Fibroblast of lung (primary cell): ENCODE data around the gene KCTD20. TPM values are rescaled to one million over a fixed set of nuclear protein-coding genes. Genes with fewer than 3 reads are reported as not detected.

Source experiments
- DNase-seq, 2 donors: peaks; one replicate each; pipeline versions ENCODE4 v3.0.0 to v3.0.0-alpha.2; 2010; ENCODE audit warnings: low read depth in 2 of 2
- H2AFZ ChIP-seq: 2 replicates; pipeline ENCODE4 v1.5.1; 2012; ENCODE audit warnings: low read length, control low read depth, inconsistent platforms
- H3K27ac ChIP-seq: 2 replicates; pipeline ENCODE4 v1.5.1; 2011; ENCODE audit warnings: low read length, control low read depth; ENCODE audit not compliant: insufficient read depth
- H3K27me3 ChIP-seq: 2 replicates; pipeline ENCODE4 v1.5.1; 2011; ENCODE audit warnings: mild to moderate bottlenecking, low read length; ENCODE audit not compliant: control insufficient read depth, insufficient read depth
- H3K36me3 ChIP-seq: 2 replicates; pipeline ENCODE4 v1.5.1; 2011; ENCODE audit warnings: low read length; ENCODE audit not compliant: control insufficient read depth, insufficient read depth
- H3K4me1 ChIP-seq: 2 replicates; pipeline ENCODE4 v1.5.1; 2011; ENCODE audit warnings: low read length; ENCODE audit not compliant: control insufficient read depth, insufficient read depth; ENCODE audit errors: extremely low read depth
- H3K4me2 ChIP-seq: 2 replicates; pipeline ENCODE4 v1.5.1; 2011; ENCODE audit warnings: low read length, control low read depth; ENCODE audit not compliant: insufficient read depth; ENCODE audit errors: extremely low read depth
- H3K4me3 ChIP-seq, 4 experiments: fragments of 200-600 bp in 1 of 4; sonication (generic) in 1 of 4; replicated peaks in 1 of 4; 2 replicates each; pipeline ENCODE4 v1.5.1; 2011 to 2016; ENCODE audit warnings: low read length in 4 of 4, low read depth in 3 of 4, mild to moderate bottlenecking in 3 of 4, control low read depth in 2 of 4, inconsistent platforms in 1 of 4, mixed read lengths in 1 of 4; ENCODE audit not compliant: insufficient read depth in 1 of 4; ENCODE audit errors: control extremely low read depth in 1 of 4
- H3K79me2 ChIP-seq: 2 replicates; pipeline ENCODE4 v1.5.1; 2012; ENCODE audit warnings: mild to moderate bottlenecking, low read length, inconsistent platforms; ENCODE audit not compliant: control insufficient read depth, insufficient read depth
- H3K9ac ChIP-seq: 2 replicates; pipeline ENCODE4 v1.5.1; 2011; ENCODE audit warnings: mild to moderate bottlenecking, low read length, control low read depth; ENCODE audit not compliant: insufficient read depth
- H3K9me3 ChIP-seq: 2 replicates; pipeline ENCODE4 v1.5.1; 2012; ENCODE audit warnings: low read depth, low read length; ENCODE audit not compliant: control insufficient read depth, insufficient read depth
- H4K20me1 ChIP-seq: 2 replicates; pipeline ENCODE4 v1.5.1; 2011; ENCODE audit warnings: low read length; ENCODE audit not compliant: control insufficient read depth, insufficient read depth; ENCODE audit errors: extremely low read depth
- CTCF ChIP-seq, 2 donors: IDR thresholded peaks in 1 of 2; conservative IDR thresholded peaks in 1 of 2; 1 replicate in 1 of 2; 2 replicates in 1 of 2; pipeline ENCODE4 v1.5.1; 2011 to 2012; ENCODE audit warnings: low read length in 2 of 2, control low read depth in 1 of 2, inconsistent platforms in 1 of 2, low read depth in 1 of 2, mild to moderate bottlenecking in 1 of 2
- EZH2 ChIP-seq: IDR thresholded peaks from 2 replicates; pipeline ENCODE4 v1.5.1; 2012; ENCODE audit warnings: low read length, control low read depth, mild to moderate bottlenecking; ENCODE audit errors: missing control alignments
- polyA plus RNA-seq, 2 donors: library from polyadenylated mRNA; depleted of rRNA in 1 of 2; stranded (reverse) in 1 of 2; unstranded in 1 of 2; fragments of >200 nt; gene quantifications; 2 replicates each; pipeline ENCODE4 v1.2.1, GENCODE V29; 2011 to 2012; ENCODE audit warnings: missing spikeins in 1 of 2
- total RNA-seq: library from RNA; depleted of rRNA; stranded (reverse); fragments of >200 nt; gene quantifications from 2 replicates; pipeline ENCODE4 v1.2.1, GENCODE V29; 2014

The KCTD20 gene
- total and polyA plus RNA-seq, 2 donors (not counting 1 experiment from before 2014, with no cell fraction given) = 39.6 to 87.4 TPM

GRCh38 chr6:36508532-36508931 is 65.7 kb downstream of the KCTD20 start:
- Histone ChIP-seq H3K9me3 (no peaks in the 10 kb centered on the region), H3K36me3 (peaks cover 8% of the 10 kb centered on the region)

GRCh38 chr6:36510365-36510764 is 67.6 kb downstream of the KCTD20 start:
- H3K4me2 ChIP-seq = no peak overlapping the region
- no peaks in the 10 kb centered on the region for H3K79me2 ChIP-seq
- no peak for TF ChIP-seq EZH2
- no peaks in the 10 kb centered on the region for H3K4me1 ChIP-seq
- H3K27me3 ChIP-seq = no peaks in the 10 kb centered on the region
- peaks cover 9% of the 10 kb centered on the region for H3K36me3 ChIP-seq
- no peak for DNase-seq
- H2AFZ ChIP-seq = no peak overlapping the region
- H3K27ac ChIP-seq = no peak overlapping the region
- H3K4me3 ChIP-seq = no peak overlapping the region
- no peaks in the 10 kb centered on the region for H3K9me3 ChIP-seq
- no peak overlapping the region for H3K9ac ChIP-seq
- H4K20me1 ChIP-seq = no peaks in the 10 kb centered on the region

More at GRCh38 chr6:36508532-36508931, 65.7 kb downstream of the KCTD20 start:
- TF ChIP-seq CTCF (conservative IDR thresholded peaks at IDR 0.05 in 1 of 2, IDR thresholded peaks at IDR 0.05 in 1 of 2; ENCODE audit: low read depth in 1 of 2, low read length in 2 of 2) (no peak), EZH2 (no peak)
- H3K4me3 ChIP-seq = no peak overlapping the region
- H4K20me1 ChIP-seq = no peaks in the 10 kb centered on the region
- no peaks in the 10 kb centered on the region for H3K27me3 ChIP-seq
- peak in 1 of 2 donors; percentile 31 for DNase-seq
- no peak overlapping the region for H2AFZ ChIP-seq
- no peak overlapping the region for H3K9ac ChIP-seq
- H3K27ac ChIP-seq = no peak overlapping the region
- H3K4me1 ChIP-seq = no peaks in the 10 kb centered on the region
- H3K79me2 ChIP-seq = no peaks in the 10 kb centered on the region
- H3K4me2 ChIP-seq = no peak overlapping the region

- DNase-seq = no peak
- Histone ChIP-seq H4K20me1 (no peaks in the 10 kb centered on the region), H3K9ac (no peak overlapping the region), H3K36me3 (peaks cover 5% of the 10 kb centered on the region), H3K9me3 (no peaks in the 10 kb centered on the region), H3K4me1 (no peaks in the 10 kb centered on the region), H3K27me3 (no peaks in the 10 kb centered on the region), H2AFZ (no peak overlapping the region), H3K27ac (no peak overlapping the region), H3K79me2 (no peaks in the 10 kb centered on the region), H3K4me3 (no peak overlapping the region), H3K4me2 (no peak overlapping the region)
- TF ChIP-seq EZH2 = no peak
- no peak for TF ChIP-seq CTCF (conservative IDR thresholded peaks at IDR 0.05 in 1 of 2, IDR thresholded peaks at IDR 0.05 in 1 of 2; ENCODE audit: low read depth in 1 of 2, low read length in 2 of 2)
Observed at GRCh38 chr6:36514554-36515456, 72.0 kb downstream of the KCTD20 start.
